SK-N-SH treated with all-trans-retinoic acid at 6 μM for 48 hours (cell line): ENCODE data around the gene SDF4.

Experiments used
- CREB5 ChIP-seq: fragments of 250-450 bp; sonication (Bioruptor Pico); IDR thresholded peaks from 2 replicates; pipeline ENCODE4 v1.5.1; 2020; ENCODE audit warnings: low read depth, mild to moderate bottlenecking, moderate library complexity
- CSRNP3 ChIP-seq: fragments of 250-450 bp; sonication (Bioruptor Pico); IDR thresholded peaks from 2 replicates; pipeline ENCODE4 v1.5.1; 2021; ENCODE audit warnings: mild to moderate bottlenecking, moderate library complexity
- ESRRG ChIP-seq: fragments of 250-450 bp; sonication (Bioruptor Pico); IDR thresholded peaks from 2 replicates; pipeline ENCODE4 v1.6.1; 2021; ENCODE audit warnings: mild to moderate bottlenecking
- ISL1 ChIP-seq: fragments of 250-450 bp; sonication (Bioruptor Pico); IDR thresholded peaks from 2 replicates; pipeline ENCODE4 v2.1.2; 2022; ENCODE audit warnings: mild to moderate bottlenecking, moderate library complexity
- PATZ1 ChIP-seq: fragments of 250-450 bp; sonication (Bioruptor Pico); IDR thresholded peaks from 2 replicates; pipeline ENCODE4 v1.8.0; 2020; ENCODE audit warnings: mild to moderate bottlenecking, moderate library complexity, borderline replicate concordance
- PPARA ChIP-seq: fragments of 250-450 bp; sonication (Bioruptor Pico); IDR thresholded peaks from 2 replicates; pipeline ENCODE4 v1.5.0; 2020; ENCODE audit warnings: mild to moderate bottlenecking, borderline replicate concordance
- RARB ChIP-seq: fragments of 250-450 bp; sonication (Bioruptor Pico); IDR thresholded peaks from 2 replicates; pipeline ENCODE4 v1.8.0; 2021; ENCODE audit warnings: mild to moderate bottlenecking, moderate library complexity
- TCF4 ChIP-seq: fragments of 250-450 bp; sonication (Bioruptor Pico); IDR thresholded peaks from 2 replicates; pipeline ENCODE4 v1.8.0; 2021; ENCODE audit warnings: mild to moderate bottlenecking, moderate library complexity, borderline replicate concordance
- TOX ChIP-seq: fragments of 250-450 bp; sonication (Bioruptor Pico); IDR thresholded peaks from 2 replicates; pipeline ENCODE4 v1.8.0; 2021; ENCODE audit warnings: mild to moderate bottlenecking, moderate library complexity, borderline replicate concordance
- ZFP30 ChIP-seq: fragments of 450-650 bp; formaldehyde crosslinking; IDR thresholded peaks from 2 replicates; pipeline ENCODE4 v1.5.0; 2022; ENCODE audit warnings: mild to moderate bottlenecking, moderate library complexity

- TF ChIP-seq ESRRG (no peak), ZFP30 (CRISPR knock-in tag) (no peak), PPARA (CRISPR knock-in tag) (no peak), CREB5 (no peak), RARB (CRISPR knock-in tag) (no peak), PATZ1 (CRISPR knock-in tag) (no peak), CSRNP3 (CRISPR knock-in tag) (no peak), TOX (CRISPR knock-in tag) (no peak), TCF4 (CRISPR knock-in tag) (no peak), ISL1 (no peak)
Measured at GRCh38 chr1:1235016-1235744, 3.4 kb upstream of the SDF4 start.
